ENCODE measurements around the gene GABARAP. TPM values are rescaled to one million over a fixed set of nuclear protein-coding genes. Genes with fewer than 3 reads are reported as not detected.
A peak's percentile ranks its signal among the peaks of the same experiment; 100 is the strongest.

GABARAP gene
- total RNA-seq: 100 to 1,000 TPM; 424 to 499 (median 484) TPM
- long read RNA-seq, donor 1, transcript GABARAP-201 (4 exons, 1,634 nt): major isoform, 273 of 279 reads
- long read RNA-seq, donor 1, partial matches to known transcripts: 0 of 279 reads
- long read RNA-seq, donor 1, other reads (novel, unspliced or antisense): 3 of 279 reads
- long read RNA-seq, donor 2, transcript GABARAP-201 (4 exons, 1,634 nt): major isoform, 196 of 209 reads
- long read RNA-seq, donor 2, transcript GABARAP-204 (3 exons, 837 nt): minor isoform, 7 of 209 reads
- long read RNA-seq, donor 2, partial matches to known transcripts: 0 of 209 reads
- long read RNA-seq, donor 2, other reads (novel, unspliced or antisense): 4 of 209 reads

- H3K4me1 ChIP-seq (ENCODE audit: low read depth): peaks cover 21% of the 10 kb centered on the region
- peak within 1 kb of the TSS; percentile 70 for H3K4me3 ChIP-seq
- DNase-seq (peak; percentile 96 to 98 (median 97)), ATAC-seq (peak; percentile 74)
- intact Hi-C loops (cut with DNase I, micrococcal nuclease): no loop called here
- no peaks in the 10 kb centered on the region for H3K9me3 ChIP-seq
- H3K36me3 ChIP-seq (ENCODE audit: low read depth): peaks cover 3% of the 10 kb centered on the region
- TF ChIP-seq CTCF (IDR thresholded peaks at IDR 0.05): no peak
Observed at GRCh38 chr17:7241783-7242716, at the start of gene GABARAP. GABARAP (minus strand) TSS chr17:7242449; CDS start chr17:7242330, 119 bp downstream.

GRCh38 chr17:7290685-7291084, 48.4 kb upstream of the GABARAP start:
- H3K36me3 ChIP-seq (ENCODE audit: low read depth): no peaks in the 10 kb centered on the region
- ATAC-seq: no peak

GRCh38 chr17:7290166-7290565, 47.9 kb upstream of the GABARAP start:
- DNase-seq (no peak), ATAC-seq (no peak)
- intact Hi-C loops (cut with DNase I, micrococcal nuclease): no loop called here
- H3K4me1 ChIP-seq (ENCODE audit: low read depth): peaks cover 10% of the 10 kb centered on the region
- no peak overlapping the region for H3K4me3 ChIP-seq
- no peak for TF ChIP-seq CTCF (IDR thresholded peaks at IDR 0.05)
- H3K9me3 ChIP-seq: no peaks in the 10 kb centered on the region
- H3K36me3 ChIP-seq (ENCODE audit: low read depth): no peaks in the 10 kb centered on the region

More at GRCh38 chr17:7290685-7291084, 48.4 kb upstream of the GABARAP start:
- peaks cover 14% of the 10 kb centered on the region for H3K4me1 ChIP-seq (ENCODE audit: low read depth)
- intact Hi-C loops (cut with DNase I, micrococcal nuclease): no loop called here
- no peak for DNase-seq
- no peak for TF ChIP-seq CTCF (IDR thresholded peaks at IDR 0.05)
- H3K9me3 ChIP-seq: no peaks in the 10 kb centered on the region
- H3K4me3 ChIP-seq: no peak overlapping the region

- Histone ChIP-seq H3K4me1 (ENCODE audit: low read depth) (peaks cover 8% of the 10 kb centered on the region), H3K4me3 (no peak overlapping the region), H3K36me3 (ENCODE audit: low read depth) (no peaks in the 10 kb centered on the region), H3K9me3 (no peaks in the 10 kb centered on the region)
- ATAC-seq (no peak), DNase-seq (no peak)
- intact Hi-C loops (cut with DNase I, micrococcal nuclease): no loop called here
- TF ChIP-seq CTCF (IDR thresholded peaks at IDR 0.05): no peak
Observed at GRCh38 chr17:7289256-7290032, 47.2 kb upstream of the GABARAP start.

- Histone ChIP-seq H3K9me3 (no peaks in the 10 kb centered on the region), H3K36me3 (ENCODE audit: low read depth) (no peaks in the 10 kb centered on the region), H3K4me1 (ENCODE audit: low read depth) (peaks cover 19% of the 10 kb centered on the region), H3K4me3 (no peak overlapping the region)
- TF ChIP-seq CTCF (IDR thresholded peaks at IDR 0.05): no peak
- intact Hi-C loops (cut with DNase I, micrococcal nuclease): no loop called here
- no peak for DNase-seq
- ATAC-seq: no peak
Observed at GRCh38 chr17:7285679-7286078, 43.4 kb upstream of the GABARAP start.
